Esophagus mucosa (tissue), 1 donor: ENCODE measurements around the gene SPOCK1. TPM values are rescaled to one million over a fixed set of nuclear protein-coding genes. Genes with fewer than 3 reads are reported as not detected.
"Not testable (repeated sequence)": the region's sequence is repeated elsewhere in the genome, so short reads cannot be mapped to it uniquely, and the experiment has no call there.

ENCODE experiments used
- ATAC-seq: fragments of 200-7000 bp; cut with Tn5 transposase; one replicate; pipeline ENCODE4 v1.9.1; 2020
- total RNA-seq: library from RNA; stranded (reverse); gene quantifications from one replicate; pipeline ENCODE4 v1.2.4, GENCODE V29; 2023
- donor health status: DM: yes; HTN: yes; CAD: no.

The SPOCK1 gene
- total RNA-seq, result 0.48 TPM

GRCh38 chr5:137498736-137499505 is at the start of gene SPOCK1:
Gene SPOCK1, minus strand, starts transcription at chr5:137499326.
- peak; percentile 95 for ATAC-seq

GRCh38 chr5:137545956-137546355 is 46.8 kb upstream of the SPOCK1 start:
- no peak for ATAC-seq

GRCh38 chr5:137535449-137535848 is 36.3 kb upstream of the SPOCK1 start:
- not testable (repeated sequence) for ATAC-seq

GRCh38 chr5:137533963-137534362 is 34.8 kb upstream of the SPOCK1 start:
- no peak for ATAC-seq

- no peak for ATAC-seq
Measured at GRCh38 chr5:137531266-137531665, 32.1 kb upstream of the SPOCK1 start.

- ATAC-seq, result no peak
Measured at GRCh38 chr5:137521246-137521645, 22.1 kb upstream of the SPOCK1 start.

GRCh38 chr5:137516961-137517360 is 17.8 kb upstream of the SPOCK1 start:
- ATAC-seq, result no peak

GRCh38 chr5:137516251-137516797 is 17.2 kb upstream of the SPOCK1 start:
- no peak for ATAC-seq

- ATAC-seq, result no peak
Measured at GRCh38 chr5:137515238-137515637, 16.1 kb upstream of the SPOCK1 start.

GRCh38 chr5:137510671-137511070 is 11.5 kb upstream of the SPOCK1 start:
- no peak for ATAC-seq

- no peak for ATAC-seq
Measured at GRCh38 chr5:137507150-137507549, 8.0 kb upstream of the SPOCK1 start.

- no peak for ATAC-seq
Measured at GRCh38 chr5:137506296-137506695, 7.2 kb upstream of the SPOCK1 start.

- ATAC-seq, result no peak
Measured at GRCh38 chr5:137504916-137505315, 5.8 kb upstream of the SPOCK1 start.

GRCh38 chr5:137503456-137503855 is 4.3 kb upstream of the SPOCK1 start:
- ATAC-seq, result no peak

GRCh38 chr5:137502632-137503031 is 3.5 kb upstream of the SPOCK1 start:
- no peak for ATAC-seq

GRCh38 chr5:137501846-137502406 is 2.8 kb upstream of the SPOCK1 start:
- no peak for ATAC-seq

- ATAC-seq, result no peak
Measured at GRCh38 chr5:137501226-137501625, 2.1 kb upstream of the SPOCK1 start.

GRCh38 chr5:137500615-137501225 is 1.6 kb upstream of the SPOCK1 start:
- no peak for ATAC-seq

- ATAC-seq, result not testable (repeated sequence)
Measured at GRCh38 chr5:137499506-137499847, 351 bp upstream of the SPOCK1 start.

- ATAC-seq, result peak; percentile 8
Measured at GRCh38 chr5:137498301-137498735, 808 bp downstream of the SPOCK1 start.

GRCh38 chr5:137497396-137498290 is 1.5 kb downstream of the SPOCK1 start:
- no peak for ATAC-seq

- ATAC-seq, result no peak
Measured at GRCh38 chr5:137496919-137497318, 2.2 kb downstream of the SPOCK1 start.

GRCh38 chr5:137492331-137492730 is 6.8 kb downstream of the SPOCK1 start:
- no peak for ATAC-seq
